NCI-H510A treated with DMSO at 0.1 percent for 48 hours (cell line): Measurements from ENCODE around the gene ARAP3.
A peak's percentile ranks its signal among the peaks of the same experiment; 100 is the strongest.

ENCODE experiments used
- DNase-seq: peaks from one replicate; lab custom pipeline; 2025; lab: John Stamatoyannopoulos, UW

ARAP3 gene

GRCh38 chr5:141641634-141642267, 40.3 kb downstream of the ARAP3 start:
- no peak for DNase-seq

- no peak for DNase-seq
Observed at GRCh38 chr5:141640698-141641097, 41.3 kb downstream of the ARAP3 start.

GRCh38 chr5:141640051-141640415, 42.0 kb downstream of the ARAP3 start:
- no peak for DNase-seq

- no peak for DNase-seq
Observed at GRCh38 chr5:141639357-141640050, 42.5 kb downstream of the ARAP3 start.

GRCh38 chr5:141638771-141639170, 43.3 kb downstream of the ARAP3 start:
- no peak for DNase-seq

- no peak for DNase-seq
Observed at GRCh38 chr5:141637767-141638419, 44.1 kb downstream of the ARAP3 start.

GRCh38 chr5:141637123-141637766, 44.8 kb downstream of the ARAP3 start:
- DNase-seq, result peak; percentile 25

- DNase-seq, result peak; percentile 59
Observed at GRCh38 chr5:141636413-141637122, 45.5 kb downstream of the ARAP3 start, which contains the start of the genes HDAC3 and RELL2. Gene HDAC3 (minus strand): TSS chr5:141636849. CDS start chr5:141636790, 59 bp downstream. Gene RELL2 (plus strand): TSS chr5:141636997. CDS start chr5:141638226, 1,229 bp downstream.

- no peak for DNase-seq
Observed at GRCh38 chr5:141636106-141636412, 46.0 kb downstream of the ARAP3 start.

GRCh38 chr5:141635646-141636045, 46.4 kb downstream of the ARAP3 start:
- no peak for DNase-seq

- DNase-seq, result no peak
Observed at GRCh38 chr5:141634720-141635119, 47.3 kb downstream of the ARAP3 start.

- DNase-seq, result no peak
Observed at GRCh38 chr5:141633871-141634561, 48.0 kb downstream of the ARAP3 start.

GRCh38 chr5:141632650-141633049, 49.4 kb downstream of the ARAP3 start:
- DNase-seq, result no peak

- no peak for DNase-seq
Observed at GRCh38 chr5:141630570-141631140, 51.4 kb downstream of the ARAP3 start.

GRCh38 chr5:141628175-141628788, 53.7 kb downstream of the ARAP3 start:
- DNase-seq, result no peak

GRCh38 chr5:141623611-141624010, 58.4 kb downstream of the ARAP3 start:
- DNase-seq, result no peak

- no peak for DNase-seq
Observed at GRCh38 chr5:141623186-141623585, 58.8 kb downstream of the ARAP3 start.

- DNase-seq, result peak; percentile 85
Observed at GRCh38 chr5:141618804-141619554, 63.1 kb downstream of the ARAP3 start, which contains the start of gene DIAPH1. Gene DIAPH1 (minus strand): TSS chr5:141619000. CDS start chr5:141618914, 86 bp downstream.

- DNase-seq, result peak; percentile 21
Observed at GRCh38 chr5:141618030-141618803, 63.8 kb downstream of the ARAP3 start.
